Left kidney (tissue), 1 donor: ENCODE data around the gene GSTA4. TPM values are rescaled to one million over a fixed set of nuclear protein-coding genes. Genes with fewer than 3 reads are reported as not detected.

Source experiments
- polyA plus RNA-seq: library from polyadenylated mRNA; unstranded; fragments of 120-200 nt; gene quantifications from one replicate; pipeline ENCODE4 v1.2.1, GENCODE V29; 2013; ENCODE audit not compliant: insufficient read length

GSTA4 gene
- polyA plus RNA-seq, 1 donor: 116 TPM

Other genes starting within 250 kb of the GSTA4 start
- gene GSTA2, start 231.8 kb downstream of the GSTA4 start, polyA plus RNA-seq: 0.71 TPM
- 0.85 TPM for gene GSTA1, start 191.5 kb downstream of the GSTA4 start, polyA plus RNA-seq
- gene GSTA5, start 154.5 kb downstream of the GSTA4 start, polyA plus RNA-seq: not detected
- 0.52 TPM for gene GSTA3, start 85.6 kb downstream of the GSTA4 start, polyA plus RNA-seq
- 18.9 TPM for gene CILK1, start 66.5 kb upstream of the GSTA4 start, polyA plus RNA-seq
- gene FBXO9, start 70.1 kb upstream of the GSTA4 start, polyA plus RNA-seq: 112 TPM
- gene GCM1, start 153.6 kb upstream of the GSTA4 start, polyA plus RNA-seq: 0.20 TPM